ENCODE results near the gene EXOC6. TPM values are rescaled to one million over a fixed set of nuclear protein-coding genes. Genes with fewer than 3 reads are reported as not detected.
"Not testable (repeated sequence)": the region's sequence is repeated elsewhere in the genome, so short reads cannot be mapped to it uniquely, and the experiment has no call there.

Gene EXOC6
- total and polyA plus RNA-seq, 10 donors, result 7.0 to 40.0 (median 25.4) TPM

DNA sequence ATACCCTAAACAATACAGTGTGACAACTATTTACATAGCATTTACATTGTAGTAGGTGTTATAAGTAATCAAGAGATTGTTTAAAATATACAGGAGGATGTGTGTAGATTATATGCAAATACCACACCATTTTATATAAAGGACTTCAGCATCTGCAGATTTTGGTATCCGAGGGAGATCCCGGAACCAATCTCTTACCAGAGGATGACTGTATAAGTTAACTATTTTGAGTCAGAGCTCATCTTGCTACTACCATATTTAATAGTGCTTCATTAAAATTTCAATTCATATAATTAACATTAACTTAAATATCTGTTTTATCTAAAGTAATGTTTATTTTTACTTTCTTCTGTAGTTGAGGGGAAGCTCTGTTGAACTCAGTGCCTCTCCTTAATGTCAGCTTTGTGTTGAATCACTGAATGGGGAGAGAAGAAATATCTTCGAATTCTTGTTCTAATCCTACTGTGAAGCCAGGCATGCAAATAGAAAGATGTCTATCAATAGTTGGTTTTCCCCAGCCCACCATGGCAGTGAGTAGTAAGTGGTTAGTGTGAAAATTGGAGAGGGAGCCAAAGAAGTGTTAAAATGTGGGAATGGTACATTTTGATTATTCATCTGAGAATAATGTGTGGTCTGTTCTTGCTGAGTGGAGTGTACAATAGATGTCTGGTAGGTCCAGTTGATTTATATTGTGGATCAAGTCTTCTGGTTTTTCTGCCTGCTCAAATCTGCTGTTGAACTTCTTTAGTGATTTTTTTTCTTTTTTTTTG, 122.2 kb downstream of the EXOC6 start:
- Histone ChIP-seq H3K27me3 (replicated peaks in 1 of 7) (no peaks in the 10 kb centered on the region), H3K36me3 (peaks cover 0 to 59% (median 6%) of the 10 kb centered on the region in 6 donors), H3K27ac (no peak overlapping the region), H3K9me3 (peaks cover 0 to 4% (median 0%) of the 10 kb centered on the region in 8 donors), H3K4me1 (peaks cover 0 to 11% (median 0%) of the 10 kb centered on the region in 6 donors), H3K4me3 (no peak overlapping the region)
- intact Hi-C loops (cut with DNase I; ENCODE audit: low total_unique reads), result no loop called here
- DNase-seq, result no peak
- TF ChIP-seq, protein P1, sequence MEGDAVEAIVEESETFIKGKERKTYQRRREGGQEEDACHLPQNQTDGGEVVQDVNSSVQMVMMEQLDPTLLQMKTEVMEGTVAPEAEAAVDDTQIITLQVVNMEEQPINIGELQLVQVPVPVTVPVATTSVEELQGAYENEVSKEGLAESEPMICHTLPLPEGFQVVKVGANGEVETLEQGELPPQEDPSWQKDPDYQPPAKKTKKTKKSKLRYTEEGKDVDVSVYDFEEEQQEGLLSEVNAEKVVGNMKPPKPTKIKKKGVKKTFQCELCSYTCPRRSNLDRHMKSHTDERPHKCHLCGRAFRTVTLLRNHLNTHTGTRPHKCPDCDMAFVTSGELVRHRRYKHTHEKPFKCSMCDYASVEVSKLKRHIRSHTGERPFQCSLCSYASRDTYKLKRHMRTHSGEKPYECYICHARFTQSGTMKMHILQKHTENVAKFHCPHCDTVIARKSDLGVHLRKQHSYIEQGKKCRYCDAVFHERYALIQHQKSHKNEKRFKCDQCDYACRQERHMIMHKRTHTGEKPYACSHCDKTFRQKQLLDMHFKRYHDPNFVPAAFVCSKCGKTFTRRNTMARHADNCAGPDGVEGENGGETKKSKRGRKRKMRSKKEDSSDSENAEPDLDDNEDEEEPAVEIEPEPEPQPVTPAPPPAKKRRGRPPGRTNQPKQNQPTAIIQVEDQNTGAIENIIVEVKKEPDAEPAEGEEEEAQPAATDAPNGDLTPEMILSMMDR (IDR thresholded peaks at IDR 0.05 in 8 of 11, conservative IDR thresholded peaks at IDR 0.05 in 3 of 11), result no peak
- TF ChIP-seq POLR2AphosphoS5 (IDR thresholded peaks at IDR 0.05), result no peak
- TF ChIP-seq POLR2A (IDR thresholded peaks at IDR 0.05), result no peak
- WGBS, 5 donors, result 87 to 97% (median 93%) methylated on average over 3 of the region's 3 CpGs

DNA sequence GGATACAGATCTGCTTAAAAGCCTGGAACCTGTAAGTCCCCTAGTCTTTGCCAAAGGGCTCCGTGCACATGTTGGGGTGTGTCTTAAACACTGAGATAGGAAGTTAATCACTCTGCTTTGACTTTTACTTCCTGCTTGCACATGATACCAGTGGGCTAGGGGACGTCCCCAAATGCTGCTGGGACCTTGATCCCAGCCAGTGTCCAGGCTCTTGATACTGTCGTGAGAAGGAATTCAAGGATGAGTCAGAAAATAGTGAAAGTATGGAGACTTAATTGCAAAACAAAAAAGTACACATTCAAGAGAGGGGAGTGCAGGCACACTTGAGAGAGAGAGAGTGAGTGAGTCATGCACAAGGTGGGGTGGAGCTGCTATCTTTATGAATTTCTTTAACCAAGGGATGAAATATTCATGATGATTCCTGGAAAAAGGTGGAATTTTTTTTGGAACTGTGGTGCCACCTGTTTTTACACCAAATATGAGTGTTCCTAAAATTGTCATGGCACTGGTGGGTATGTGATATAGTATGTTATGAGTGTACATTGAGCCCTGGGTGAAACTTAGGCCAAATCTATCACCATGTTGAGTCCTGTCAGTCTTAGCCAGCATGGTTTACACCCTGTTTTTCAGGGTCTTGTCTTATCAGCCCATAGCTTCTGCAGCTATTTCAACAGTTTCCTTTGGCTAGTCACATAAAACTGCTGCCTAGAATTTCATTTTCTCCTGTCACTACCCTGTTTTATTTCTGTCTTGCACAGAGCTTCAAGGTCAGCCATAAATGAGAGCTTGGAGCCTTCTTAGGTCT, 123.9 kb downstream of the EXOC6 start:
- Histone ChIP-seq H3K4me3 (no peak overlapping the region), H3K36me3 (peaks cover 0 to 65% (median 6%) of the 10 kb centered on the region in 6 donors), H3K27me3 (replicated peaks in 1 of 7) (no peaks in the 10 kb centered on the region), H3K27ac (no peak overlapping the region), H3K9me3 (peaks cover 0 to 4% (median 0%) of the 10 kb centered on the region in 8 donors), H3K4me1 (peaks cover 0 to 11% (median 0%) of the 10 kb centered on the region in 6 donors)
- intact Hi-C loops (cut with DNase I; ENCODE audit: low total_unique reads), result no loop called here
- 51 to 74% (median 67%) methylated on average over 3 of the region's 3 CpGs for WGBS, 5 donors
- TF ChIP-seq, protein P1 (IDR thresholded peaks at IDR 0.05 in 8 of 11, conservative IDR thresholded peaks at IDR 0.05 in 3 of 11), result no peak
- TF ChIP-seq POLR2AphosphoS5 (IDR thresholded peaks at IDR 0.05) (no peak), POLR2A (IDR thresholded peaks at IDR 0.05) (no peak)
- DNase-seq, result no peak

DNA sequence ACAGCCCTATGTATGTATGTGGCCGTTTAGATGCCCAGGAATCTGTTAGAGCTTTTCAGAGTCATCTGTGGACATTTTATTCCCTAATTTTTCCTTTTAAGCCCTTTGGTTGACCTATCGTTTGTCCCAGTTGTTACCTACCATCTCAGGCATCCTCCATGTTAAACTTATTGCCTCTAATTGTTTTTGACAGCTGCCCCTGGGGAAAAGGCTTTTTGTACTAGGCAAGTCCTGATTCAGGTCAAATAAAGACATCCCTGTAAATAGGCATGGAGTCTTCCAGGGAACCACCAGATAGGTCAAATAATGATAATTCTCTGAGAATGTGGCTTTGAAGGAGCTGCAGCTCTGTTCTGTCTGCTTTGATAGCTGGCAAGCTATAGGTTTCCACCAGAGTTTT, 124.6 kb downstream of the EXOC6 start:
- DNase-seq, result no peak
- TF ChIP-seq, protein P1 (IDR thresholded peaks at IDR 0.05 in 8 of 11, conservative IDR thresholded peaks at IDR 0.05 in 3 of 11), result no peak
- TF ChIP-seq POLR2A (IDR thresholded peaks at IDR 0.05), result no peak
- no peak for TF ChIP-seq POLR2AphosphoS5 (IDR thresholded peaks at IDR 0.05)
- Histone ChIP-seq H3K4me3 (no peak overlapping the region), H3K27ac (no peak overlapping the region), H3K27me3 (replicated peaks in 1 of 7) (no peaks in the 10 kb centered on the region), H3K36me3 (peaks cover 0 to 65% (median 6%) of the 10 kb centered on the region in 6 donors), H3K4me1 (peaks cover 0 to 11% (median 0%) of the 10 kb centered on the region in 6 donors), H3K9me3 (peaks cover 0 to 4% (median 0%) of the 10 kb centered on the region in 8 donors)
- WGBS, 5 donors, result 77 to 97% (median 93%) methylated on average over 2 of the region's 2 CpGs
- intact Hi-C loops (cut with DNase I; ENCODE audit: low total_unique reads), result no loop called here

DNA sequence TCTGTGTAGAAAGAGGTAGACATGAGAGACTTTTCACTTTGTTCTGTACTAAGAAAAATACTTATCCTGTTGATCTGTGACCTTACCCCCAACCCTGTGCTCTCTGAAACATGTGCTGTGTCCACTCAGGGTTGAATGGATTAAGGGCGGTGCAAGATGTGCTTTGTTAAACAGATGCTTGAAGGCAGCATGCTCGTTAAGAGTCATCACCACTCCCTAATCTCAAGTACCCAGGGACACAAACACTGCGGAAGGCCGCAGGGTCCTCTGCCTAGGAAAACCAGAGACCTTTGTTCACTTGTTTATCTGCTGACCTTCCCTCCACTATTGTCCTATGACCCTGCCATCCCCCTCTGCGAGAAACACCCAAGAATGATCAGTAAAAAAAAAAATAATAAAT, 128.0 kb downstream of the EXOC6 start:
- H3K27me3 ChIP-seq (replicated peaks in 1 of 7); H3K9me3 ChIP-seq; H3K27ac ChIP-seq; DNase-seq; H3K4me3 ChIP-seq; intact Hi-C loops (cut with DNase I; ENCODE audit: low total_unique reads): not testable (repeated sequence)
- peaks cover 0 to 39% (median 0%) of the 10 kb centered on the region in 6 donors for H3K36me3 ChIP-seq
- WGBS, 5 donors, result 80 to 95% (median 84%) methylated on average over 1 to 5 of the region's 5 CpGs
- peaks cover 0 to 11% (median 0%) of the 10 kb centered on the region in 6 donors for H3K4me1 ChIP-seq
